OCI-LY7 (cell line): ENCODE measurements around the gene CPB1. TPM values are rescaled to one million over a fixed set of nuclear protein-coding genes. Genes with fewer than 3 reads are reported as not detected.

Experiments used
- BruUV-seq: library from RNA; stranded (reverse); fragments of 400-500 nt; replicated peaks from 2 replicates; lab custom pipeline; 2021; lab: Mats Ljungman, UMichigan
- CTCF ChIA-PET: fragments of 300-600 bp; sonication (Branson Sonifier 250); formaldehyde crosslinking; loops from one replicate; lab custom pipeline; 2022; ENCODE audit warnings: antibody characterized with exemption; ENCODE audit not compliant: unreplicated experiment; lab: Charles Lee
- POLR2A ChIA-PET: fragments of 300-600 bp; sonication (Branson Sonifier 250); formaldehyde crosslinking; loops from one replicate; lab custom pipeline; 2022; ENCODE audit warnings: antibody characterized with exemption; lab: Charles Lee
- DNase-seq: peaks from one replicate; pipeline ENCODE4 v3.0.0-alpha.2; 2015; ENCODE audit warnings: low spot score
- H2AFZ ChIP-seq: fragments of 200-600 bp; sonication (generic), shearing (Covaris generic); 2 replicates; pipeline ENCODE4 v1.6.1; 2014; ENCODE audit warnings: mild to moderate bottlenecking, antibody characterized with exemption, low read length, moderate library complexity
- H3K27ac ChIP-seq: fragments of 200-600 bp; sonication (generic); 2 replicates; pipeline ENCODE4 v1.5.1; 2014; ENCODE audit warnings: mixed run types, low read depth, mild to moderate bottlenecking, moderate library complexity, low read length, inconsistent platforms; ENCODE audit not compliant: poor library complexity, severe bottlenecking
- H3K36me3 ChIP-seq: fragments of 200-600 bp; sonication (generic); 2 replicates; pipeline ENCODE4 v1.6.1; 2014; ENCODE audit warnings: mild to moderate bottlenecking, antibody characterized with exemption, low read length, moderate library complexity, mixed read lengths; ENCODE audit not compliant: insufficient read depth
- H3K4me1 ChIP-seq: fragments of 200-600 bp; sonication (generic); 2 replicates; pipeline ENCODE4 v1.5.1; 2014; ENCODE audit warnings: mild to moderate bottlenecking, low read length; ENCODE audit not compliant: insufficient read depth, poor library complexity, severe bottlenecking
- H3K4me2 ChIP-seq: fragments of 200-600 bp; sonication (generic); 2 replicates; pipeline ENCODE4 v1.6.1; 2014; ENCODE audit warnings: mild to moderate bottlenecking, low read length
- H3K4me3 ChIP-seq: fragments of 200-600 bp; sonication (generic); 2 replicates; pipeline ENCODE4 v1.5.1; 2014; ENCODE audit warnings: mild to moderate bottlenecking, low read depth, low read length; ENCODE audit not compliant: poor library complexity, severe bottlenecking
- H3K79me2 ChIP-seq: fragments of 200-600 bp; sonication (generic); 2 replicates; pipeline ENCODE4 v1.6.1; 2016; ENCODE audit warnings: low read depth, mild to moderate bottlenecking, low read length, moderate library complexity, mixed read lengths; ENCODE audit not compliant: insufficient read depth
- H3K9me2 ChIP-seq: fragments of 200-600 bp; sonication (generic); 2 replicates; pipeline ENCODE4 v1.6.1; 2016; ENCODE audit warnings: mild to moderate bottlenecking, low read length, mixed read lengths; ENCODE audit not compliant: insufficient read depth
- H3K9me3 ChIP-seq: fragments of 200-600 bp; sonication (generic); 2 replicates; pipeline ENCODE4 v1.6.1; 2014; ENCODE audit warnings: mild to moderate bottlenecking, mixed run types, low read length, mixed read lengths
- H4K20me1 ChIP-seq: fragments of 200-600 bp; sonication (generic); 2 replicates; pipeline ENCODE4 v1.6.1; 2014; ENCODE audit warnings: mild to moderate bottlenecking, antibody characterized with exemption, low read length, moderate library complexity, mixed read lengths; ENCODE audit not compliant: insufficient read depth
- CTCF ChIP-seq: fragments of 200-600 bp; sonication (generic); conservative IDR thresholded peaks from 2 replicates; pipeline ENCODE4 v1.5.1; 2014; ENCODE audit warnings: mild to moderate bottlenecking, antibody characterized with exemption, low read length, moderate library complexity, mixed read lengths
- EZH2phosphoT487 ChIP-seq: fragments of 200-600 bp; sonication (generic); IDR thresholded peaks from 2 replicates; pipeline ENCODE4 v1.6.1; 2018; ENCODE audit warnings: low read depth, borderline replicate concordance, mild to moderate bottlenecking, mixed run types, antibody characterized with exemption, low read length, moderate library complexity, mixed read lengths
- intact Hi-C: fragments of 100-400 bp; cut with micrococcal nuclease; formaldehyde crosslinking; loops from one replicate; pipeline ENCODE4 v1.10.0; 2022; ENCODE audit not compliant: unreplicated experiment
- total RNA-seq, 2 experiments: library from RNA; depleted of rRNA in 1 of 2; stranded (reverse); fragments of >200 nt in 1 of 2; shearing (Covaris generic) in 1 of 2; gene quantifications; 2 replicates each; pipeline ENCODE4 v1.2.3, GENCODE V29; 2014 to 2022

The CPB1 gene
- total RNA-seq, 2 experiments from 2014 or later: not detected

GRCh38 chr3:148878095-148878494 lies 50.5 kb downstream of the CPB1 start:
- TF ChIP-seq CTCF: no peak
- TF ChIP-seq EZH2phosphoT487: no peak
- no peaks in the 10 kb centered on the region for H3K4me1 ChIP-seq
- no peak overlapping the region for H3K27ac ChIP-seq
- no peaks in the 10 kb centered on the region for H4K20me1 ChIP-seq
- H3K9me3 ChIP-seq: no peaks in the 10 kb centered on the region
- no peak for DNase-seq
- H2AFZ ChIP-seq: no peak overlapping the region
- H3K36me3 ChIP-seq: no peaks in the 10 kb centered on the region
- intact Hi-C loops: no loop called here
- ChIA-PET POLR2A (no interaction called here), CTCF (no interaction called here)
- BruUV-seq: no TSS peak
- no peak overlapping the region for H3K4me2 ChIP-seq
- no peak overlapping the region for H3K4me3 ChIP-seq
- H3K9me2 ChIP-seq: no peaks in the 10 kb centered on the region
- no peaks in the 10 kb centered on the region for H3K79me2 ChIP-seq

DNA sequence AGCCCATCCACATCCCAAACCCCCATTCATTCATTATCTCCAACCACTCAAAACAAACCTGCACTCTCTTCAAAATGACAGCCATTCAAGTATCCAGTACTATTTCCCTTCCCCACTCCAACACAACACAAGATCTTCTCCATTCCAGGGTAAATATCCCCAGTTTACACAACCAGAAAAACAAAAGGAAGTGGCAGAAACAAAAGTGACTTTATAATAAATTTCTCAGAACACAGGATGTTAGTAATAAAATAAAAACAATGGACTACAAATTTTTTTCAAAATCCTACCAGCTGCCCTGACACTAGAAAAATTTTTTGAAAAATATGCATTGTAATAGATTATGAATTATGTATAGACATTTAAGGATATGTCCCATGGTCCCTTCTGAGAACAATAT lies 51.6 kb downstream of the CPB1 start:
- Histone ChIP-seq H3K9me2 (no peaks in the 10 kb centered on the region), H3K27ac (no peak overlapping the region), H3K36me3 (no peaks in the 10 kb centered on the region), H2AFZ (no peak overlapping the region), H3K4me2 (no peak overlapping the region), H3K4me1 (no peaks in the 10 kb centered on the region), H3K9me3 (no peaks in the 10 kb centered on the region), H3K79me2 (no peaks in the 10 kb centered on the region), H4K20me1 (no peaks in the 10 kb centered on the region), H3K4me3 (no peak overlapping the region)
- ChIA-PET POLR2A (interaction anchor here (0.6 to 0.7 kb wide), 2 partner anchors 8 to 487 kb away, joined by 3 to 4 read pairs; no protein-coding TSS in a partner anchor), CTCF (no interaction called here)
- DNase-seq: no peak
- TF ChIP-seq EZH2phosphoT487: no peak
- no peak for TF ChIP-seq CTCF
- intact Hi-C loops: no loop called here
- no TSS peak for BruUV-seq

GRCh38 chr3:148880681-148881080 lies 53.1 kb downstream of the CPB1 start:
- no TSS peak for BruUV-seq
- Histone ChIP-seq H2AFZ (no peak overlapping the region), H3K9me3 (no peaks in the 10 kb centered on the region), H3K27ac (no peak overlapping the region), H3K36me3 (no peaks in the 10 kb centered on the region), H3K9me2 (no peaks in the 10 kb centered on the region), H3K79me2 (no peaks in the 10 kb centered on the region), H3K4me3 (no peak overlapping the region), H3K4me1 (no peaks in the 10 kb centered on the region), H4K20me1 (no peaks in the 10 kb centered on the region), H3K4me2 (no peak overlapping the region)
- TF ChIP-seq CTCF: peak; percentile 72
- no peak for TF ChIP-seq EZH2phosphoT487
- intact Hi-C loops: no loop called here
- peak; percentile 10 for DNase-seq
- POLR2A ChIA-PET: interaction anchor here (0.8 to 1.0 kb wide), 2 partner anchors 8 to 21 kb away, joined by 3 to 4 read pairs; no protein-coding TSS in a partner anchor
- CTCF ChIA-PET: no interaction called here
